IMR-90 (cell line): Measurements from ENCODE around the gene LGMN.

Experiments used
- BHLHE40 ChIP-seq: fragments of 150-350 bp; IDR thresholded peaks from 2 replicates; pipeline ENCODE4 v1.6.1; 2016; ENCODE audit warnings: mild to moderate bottlenecking, low read depth, low read length
- CEBPB ChIP-seq: IDR thresholded peaks from 2 replicates; pipeline ENCODE4 v1.6.1; 2012; ENCODE audit warnings: low read depth, low read length, improper control_type of control experiment
- CHD1 ChIP-seq: IDR thresholded peaks from 2 replicates; pipeline ENCODE4 v1.6.1; 2012; ENCODE audit warnings: low read depth, low read length, improper control_type of control experiment
- CTCF ChIP-seq: conservative IDR thresholded peaks from 2 replicates; pipeline ENCODE4 v1.5.1; 2012; ENCODE audit warnings: mild to moderate bottlenecking, low read depth, low read length, improper control_type of control experiment
- FOS ChIP-seq: fragments of 150-350 bp; IDR thresholded peaks from 2 replicates; pipeline ENCODE4 v1.6.1; 2016; ENCODE audit warnings: low read depth, low read length
- MAFK ChIP-seq: IDR thresholded peaks from 2 replicates; pipeline ENCODE4 v1.6.1; 2012; ENCODE audit warnings: low read depth, low read length, improper control_type of control experiment
- MAZ ChIP-seq: IDR thresholded peaks from 2 replicates; pipeline ENCODE4 v1.6.1; 2012; ENCODE audit warnings: low read depth, mild to moderate bottlenecking, low read length, improper control_type of control experiment, moderate library complexity, borderline replicate concordance
- MXI1 ChIP-seq: IDR thresholded peaks from 2 replicates; pipeline ENCODE4 v1.6.1; 2012; ENCODE audit warnings: low read depth, mild to moderate bottlenecking, low read length, moderate library complexity, borderline replicate concordance
- POLR2A ChIP-seq: IDR thresholded peaks from 2 replicates; pipeline ENCODE4 v1.6.1; 2012; ENCODE audit warnings: mild to moderate bottlenecking, low read depth, low read length
- RAD21 ChIP-seq: IDR thresholded peaks from 2 replicates; pipeline ENCODE4 v1.6.1; 2012; ENCODE audit warnings: low read length, improper control_type of control experiment
- RCOR1 ChIP-seq: IDR thresholded peaks from 2 replicates; pipeline ENCODE4 v1.6.1; 2012; ENCODE audit warnings: mild to moderate bottlenecking, low read length, improper control_type of control experiment; ENCODE audit not compliant: insufficient replicate concordance
- RFX5 ChIP-seq: IDR thresholded peaks from 2 replicates; pipeline ENCODE4 v1.8.0; 2012; ENCODE audit warnings: low read depth, mild to moderate bottlenecking, low read length, moderate library complexity
- SMC3 ChIP-seq: fragments of 150-350 bp; IDR thresholded peaks from 2 replicates; pipeline ENCODE4 v1.6.1; 2016; ENCODE audit warnings: low read depth, mild to moderate bottlenecking, antibody characterized with exemption, low read length, moderate library complexity

- no peak for TF ChIP-seq CTCF
- TF ChIP-seq POLR2A, result no peak
- TF ChIP-seq CHD1, result no peak
- no peak for TF ChIP-seq RAD21
- TF ChIP-seq FOS, result no peak
- TF ChIP-seq RCOR1, result no peak
- TF ChIP-seq RFX5, result no peak
- TF ChIP-seq MAZ, result no peak
- no peak for TF ChIP-seq SMC3
- no peak for TF ChIP-seq MXI1
- no peak for TF ChIP-seq CEBPB
- TF ChIP-seq BHLHE40, result no peak
- TF ChIP-seq MAFK, result no peak
These were observed 21.5 kb downstream of the LGMN start for GRCh38 chr14:92726933-92727262.
